HG03175 (cell line): ENCODE measurements around the gene ZDHHC9.

Source experiments
- ATAC-seq: cut with Tn5 transposase; IDR thresholded peaks from one replicate; pipeline ENCODE4 v1.9.1; 2021; ENCODE audit warnings: mild to moderate bottlenecking, moderate library complexity; ENCODE audit not compliant: unreplicated experiment

Gene ZDHHC9

GRCh38 chrX:129787336-129788055 is 56.2 kb downstream of the ZDHHC9 start:
- no peak for ATAC-seq

GRCh38 chrX:129786210-129786651 is 57.5 kb downstream of the ZDHHC9 start:
- peak; percentile 89 for ATAC-seq

- ATAC-seq, result no peak
These were observed 58.3 kb downstream of the ZDHHC9 start for GRCh38 chrX:129785160-129785947.

- ATAC-seq, result no peak
These were observed 59.3 kb downstream of the ZDHHC9 start for GRCh38 chrX:129784371-129784770.

GRCh38 chrX:129783291-129783713 is 60.4 kb downstream of the ZDHHC9 start:
- ATAC-seq, result no peak

GRCh38 chrX:129782706-129783105 is 61.0 kb downstream of the ZDHHC9 start:
- no peak for ATAC-seq

- no peak for ATAC-seq
These were observed 61.8 kb downstream of the ZDHHC9 start for GRCh38 chrX:129781680-129782495.

GRCh38 chrX:129781134-129781672 is 62.5 kb downstream of the ZDHHC9 start:
- ATAC-seq, result peak; percentile 71

GRCh38 chrX:129780441-129781105 is 63.1 kb downstream of the ZDHHC9 start:
- no peak for ATAC-seq

GRCh38 chrX:129779747-129780146 is 63.9 kb downstream of the ZDHHC9 start, which contains the start of gene SASH3:
Gene SASH3, plus strand, starts transcription at chrX:129779949. Its CDS starts 149 bp downstream, at chrX:129780098.
- peak; percentile 31 for ATAC-seq

- ATAC-seq, result no peak
These were observed 64.5 kb downstream of the ZDHHC9 start for GRCh38 chrX:129779086-129779672.

GRCh38 chrX:129777218-129778030 is 66.3 kb downstream of the ZDHHC9 start:
- ATAC-seq, result no peak

- no peak for ATAC-seq
These were observed 69.8 kb downstream of the ZDHHC9 start for GRCh38 chrX:129773649-129774458.

GRCh38 chrX:129772796-129773431 is 70.8 kb downstream of the ZDHHC9 start:
- peak; percentile 61 for ATAC-seq

GRCh38 chrX:129771266-129771995 is 72.3 kb downstream of the ZDHHC9 start:
- ATAC-seq, result no peak

GRCh38 chrX:129769467-129770154 is 74.1 kb downstream of the ZDHHC9 start:
- ATAC-seq, result peak; percentile 40
